SK-N-MC (cell line): Measurements from ENCODE around the gene RNU11.
"Not testable (repeated sequence)": the region's sequence is repeated elsewhere in the genome, so short reads cannot be mapped to it uniquely, and the experiment has no call there.

Experiments used
- DNase-seq: peaks from one replicate; pipeline ENCODE4 v3.0.0-alpha.2; 2011; ENCODE audit warnings: low read depth, low spot score
- H3K27ac ChIP-seq: fragments of 200-600 bp; sonication (generic); 2 replicates; pipeline ENCODE4 v1.5.1; 2016; ENCODE audit warnings: mixed run types
- H3K36me3 ChIP-seq: fragments of 200-600 bp; sonication (generic); 2 replicates; pipeline ENCODE4 v1.6.1; 2017; ENCODE audit warnings: antibody characterized with exemption, low read length, mixed read lengths; ENCODE audit not compliant: insufficient read depth
- H3K4me3 ChIP-seq: fragments of 200-600 bp; sonication (generic); 2 replicates; pipeline ENCODE4 v1.5.1; 2016
- H3K9ac ChIP-seq: fragments of 200-600 bp; sonication (generic); 2 replicates; pipeline ENCODE4 v1.8.0; 2017; ENCODE audit warnings: mixed run types, mixed read lengths; ENCODE audit not compliant: insufficient read length
- H3K9me3 ChIP-seq: fragments of 200-600 bp; sonication (generic); 2 replicates; pipeline ENCODE4 v1.6.1; 2017; ENCODE audit warnings: low read depth, mild to moderate bottlenecking, antibody characterized with exemption, low read length, moderate library complexity, mixed read lengths
- EZH2 ChIP-seq: fragments of 200-600 bp; sonication (generic); IDR thresholded peaks from one replicate; pipeline ENCODE4 v1.6.1; 2017; ENCODE audit warnings: antibody characterized with exemption
- FOXP2 ChIP-seq: optimal IDR thresholded peaks from 2 replicates; pipeline ENCODE3; 2011; ENCODE audit warnings: mild to moderate bottlenecking, moderate library complexity; ENCODE audit not compliant: insufficient read depth; ENCODE audit errors: extremely low read length, control extremely low read depth
- POLR2AphosphoS5 ChIP-seq: IDR thresholded peaks from 2 replicates; pipeline ENCODE4 v1.6.1; 2012; ENCODE audit warnings: mild to moderate bottlenecking, low read depth, low read length, borderline replicate concordance

Gene RNU11

DNA sequence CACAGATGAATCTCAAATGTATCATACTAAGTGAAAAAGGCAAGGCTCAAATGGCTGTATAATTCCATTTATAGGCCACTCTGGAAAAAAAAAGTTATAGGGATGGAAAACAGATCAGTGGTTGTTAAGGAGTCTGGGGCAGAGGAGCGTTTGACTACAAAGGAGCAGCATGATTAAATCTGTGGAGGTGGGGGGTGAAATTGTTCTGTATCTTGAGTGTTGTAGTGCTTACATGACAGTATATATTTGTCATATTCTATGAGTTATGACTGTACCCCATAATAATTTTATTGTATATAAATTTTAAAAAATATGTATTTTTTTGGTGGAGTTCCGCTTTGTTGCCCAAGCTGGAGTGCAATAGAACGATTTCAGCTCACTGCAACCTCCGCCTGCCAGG lies 15.8 kb upstream of the RNU11 start:
- no peak for DNase-seq
- Histone ChIP-seq H3K36me3 (no peaks in the 10 kb centered on the region), H3K9me3 (no peaks in the 10 kb centered on the region), H3K27ac (0 out of 2 replicates have a peak overlapping the region, but pooled peaks have one; percentile 31), H3K4me3 (no peak overlapping the region), H3K9ac (no peak overlapping the region)
- TF ChIP-seq EZH2, result no peak
- no peak for TF ChIP-seq FOXP2
- TF ChIP-seq POLR2AphosphoS5, result no peak

DNA sequence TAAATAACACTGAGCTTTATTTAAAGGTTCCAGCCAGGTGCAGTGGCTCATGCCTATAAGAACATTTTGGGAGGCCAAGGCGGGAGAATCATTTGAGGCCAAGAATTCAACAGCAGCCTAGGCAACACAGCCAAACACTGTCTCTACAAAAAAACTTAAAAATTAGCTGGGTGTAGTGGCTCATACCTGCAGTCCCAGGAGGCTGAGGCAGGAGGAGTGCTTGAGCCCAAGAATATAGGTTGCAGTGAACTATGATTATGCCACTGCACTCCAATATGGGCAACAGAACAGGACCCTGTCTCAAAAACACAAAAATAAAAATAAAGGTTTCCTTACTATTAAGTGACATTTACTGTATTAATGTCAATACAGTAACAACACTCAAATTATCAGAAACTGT lies 7.6 kb upstream of the RNU11 start:
- TF ChIP-seq EZH2, result no peak
- TF ChIP-seq FOXP2, result no peak
- TF ChIP-seq POLR2AphosphoS5, result no peak
- no peak for DNase-seq
- Histone ChIP-seq H3K4me3 (no peak overlapping the region), H3K9me3 (no peaks in the 10 kb centered on the region), H3K27ac (no peak overlapping the region), H3K9ac (peak overlapping the region; percentile 14), H3K36me3 (no peaks in the 10 kb centered on the region)

DNA sequence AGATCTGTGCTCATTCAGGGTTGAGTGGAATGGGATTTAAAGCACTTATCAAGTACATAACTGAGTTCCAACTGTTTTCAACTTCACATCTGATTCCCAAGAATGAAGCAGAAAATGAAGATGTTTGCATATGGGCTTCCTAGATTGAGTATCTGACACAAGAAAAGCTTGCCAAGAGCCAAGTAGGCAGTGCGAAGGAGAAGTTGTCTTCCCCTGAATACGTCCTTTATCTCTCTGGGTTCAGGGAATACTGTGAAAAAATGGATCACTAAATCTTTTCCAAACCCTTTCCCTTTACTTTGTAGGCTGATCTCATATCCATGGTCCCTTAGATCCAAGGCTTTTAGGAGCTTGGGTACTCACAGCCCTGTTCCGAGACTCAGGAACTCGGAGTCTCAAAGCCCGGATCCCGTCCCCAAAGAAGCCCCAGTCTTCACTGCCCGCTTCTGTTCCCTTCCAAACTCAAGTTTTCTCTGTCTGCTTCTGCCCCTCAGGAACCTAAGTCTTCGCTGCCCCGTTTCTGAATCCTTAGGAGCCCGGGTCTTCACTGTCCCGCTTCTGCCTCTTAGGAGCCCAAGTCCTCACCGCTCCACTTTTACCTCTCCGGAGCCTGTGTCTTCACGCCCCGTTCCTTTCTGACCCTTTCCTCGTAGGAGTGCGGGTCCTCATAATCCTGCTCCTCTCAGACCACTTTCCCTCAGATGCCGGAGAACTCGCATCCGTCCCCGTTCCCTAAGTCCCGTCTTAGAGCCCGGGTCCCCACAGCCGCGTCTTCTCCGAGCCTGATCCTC lies 6.1 kb upstream of the RNU11 start:
- TF ChIP-seq POLR2AphosphoS5, result no peak
- TF ChIP-seq EZH2, result no peak
- TF ChIP-seq FOXP2, result no peak
- no peak for DNase-seq
- Histone ChIP-seq H3K9me3 (no peaks in the 10 kb centered on the region), H3K36me3 (no peaks in the 10 kb centered on the region), H3K4me3 (peak overlapping the region; percentile 86), H3K27ac (peak overlapping the region; percentile 93; the same call in 1 of the 2 replicates), H3K9ac (peak overlapping the region; percentile 97)

DNA sequence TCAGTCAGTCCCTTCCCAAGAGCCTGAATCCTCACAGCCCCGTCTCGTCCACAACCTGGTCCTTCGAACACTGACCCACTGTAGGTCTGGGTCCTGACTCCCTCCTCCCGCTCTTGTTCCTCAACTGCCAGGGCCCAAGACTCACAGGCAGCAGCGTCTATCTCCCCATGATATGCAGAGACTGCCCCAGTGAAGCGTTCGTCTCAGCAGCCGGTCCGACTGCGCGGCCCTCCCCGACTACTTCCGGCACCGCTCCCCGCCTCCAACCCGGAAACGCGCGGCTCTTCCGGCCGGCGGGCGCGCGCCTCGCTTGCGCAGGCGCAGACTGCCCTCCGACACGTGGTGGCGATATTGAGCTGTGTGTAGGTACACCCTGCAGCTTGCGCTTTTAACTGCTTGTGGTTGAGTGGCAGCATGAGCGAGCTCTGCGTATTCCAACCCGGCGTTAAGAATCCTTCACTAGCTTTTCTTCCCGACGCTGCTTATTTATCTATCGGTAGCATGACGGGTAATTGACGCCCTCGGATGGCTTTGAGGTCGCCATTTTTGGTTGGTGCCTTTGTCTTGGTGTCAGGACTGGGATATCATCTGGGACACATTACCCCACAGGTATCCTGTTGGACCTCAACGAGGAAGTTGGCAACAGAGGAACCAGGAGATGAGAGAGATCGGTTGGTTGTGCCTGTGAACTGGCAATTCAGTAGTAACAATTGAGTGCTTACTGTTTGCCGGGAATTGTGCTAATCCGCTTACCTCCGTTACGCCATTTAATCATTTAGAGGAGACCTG lies 5.4 kb upstream of the RNU11 start, which contains the start of gene TAF12:
TSS of gene TAF12 (minus strand) at position 221 of the 789 bp plus-strand sequence. CDS start 20,986 bp downstream, outside the sequence.
- no peaks in the 10 kb centered on the region for H3K36me3 ChIP-seq
- DNase-seq, result peak; percentile 86
- H3K27ac ChIP-seq, result peak within 1 kb of the TSS; percentile 93
- H3K9ac ChIP-seq, result peak within 1 kb of the TSS; percentile 97
- H3K4me3 ChIP-seq, result peak within 1 kb of the TSS; percentile 86
- no peaks in the 10 kb centered on the region for H3K9me3 ChIP-seq
- TF ChIP-seq POLR2AphosphoS5 (peak; percentile 99), FOXP2 (peak; percentile 95), EZH2 (no peak)

DNA sequence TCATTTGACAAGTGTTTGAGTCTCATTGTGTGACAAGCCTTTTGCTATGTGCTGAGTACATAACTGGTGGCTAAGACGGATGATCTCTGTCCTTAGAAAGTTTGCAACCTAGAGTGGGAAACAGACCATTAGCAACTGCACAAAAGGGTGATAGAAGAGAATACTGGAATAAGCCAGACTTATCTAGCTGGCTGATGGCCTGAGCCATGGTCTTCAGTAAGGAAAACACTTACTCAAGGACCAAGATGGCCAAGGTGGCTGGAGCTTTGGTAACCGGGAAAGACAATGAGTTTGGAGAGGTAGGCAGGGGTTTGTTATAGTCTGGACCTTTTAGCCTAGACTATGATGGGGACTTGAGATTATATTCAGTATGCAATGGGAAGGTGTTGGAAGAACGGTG lies 3.9 kb upstream of the RNU11 start:
- H3K9ac ChIP-seq, result no peak overlapping the region
- no peaks in the 10 kb centered on the region for H3K9me3 ChIP-seq
- H3K4me3 ChIP-seq, result no peak overlapping the region
- TF ChIP-seq EZH2, result no peak
- no peak for TF ChIP-seq POLR2AphosphoS5
- no peak for TF ChIP-seq FOXP2
- no peak for DNase-seq
- H3K36me3 ChIP-seq, result no peaks in the 10 kb centered on the region
- peak overlapping the region; percentile 93 for H3K27ac ChIP-seq

DNA sequence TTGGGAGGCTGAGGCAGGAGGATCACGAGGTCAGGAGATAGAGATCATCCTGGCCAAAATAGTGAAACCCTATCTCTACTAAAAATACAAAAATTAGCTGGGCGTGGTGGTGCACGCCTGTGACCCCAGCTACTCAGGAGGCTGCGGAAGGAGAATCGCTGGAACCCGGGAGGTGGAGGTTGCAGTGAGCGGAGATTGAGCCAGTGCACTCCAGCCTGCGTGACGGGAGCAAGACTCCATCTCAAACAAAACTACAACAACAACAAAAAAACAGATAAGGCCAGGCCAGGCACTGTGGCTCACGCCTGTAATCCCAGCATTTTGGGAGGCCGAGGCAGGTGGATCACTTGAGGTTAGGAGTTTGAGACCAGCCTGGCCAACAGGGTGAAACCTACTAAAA lies 3.0 kb upstream of the RNU11 start:
- H3K27ac ChIP-seq, H3K9me3 ChIP-seq, H3K4me3 ChIP-seq, H3K36me3 ChIP-seq, H3K9ac ChIP-seq, DNase-seq: not testable (repeated sequence)

DNA sequence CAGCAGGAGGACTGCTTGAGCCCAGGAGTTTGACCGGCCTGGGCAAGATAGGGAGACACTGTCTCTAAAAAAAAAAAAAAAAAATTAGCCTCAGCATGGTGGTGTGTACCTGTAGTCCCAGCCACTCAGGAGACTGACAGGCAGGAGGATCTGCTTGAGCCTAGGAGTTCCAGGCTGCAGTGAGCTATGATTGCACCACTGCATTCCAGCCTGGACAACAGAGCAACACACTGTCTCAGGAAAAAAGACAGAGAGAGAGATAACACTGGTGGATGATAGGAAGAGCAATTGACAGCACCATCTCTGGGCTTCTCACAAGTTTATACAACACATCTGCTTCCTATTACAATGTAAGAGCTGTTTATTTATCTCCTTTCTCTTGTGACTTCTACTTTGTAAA lies 2.4 kb upstream of the RNU11 start:
- Histone ChIP-seq H3K4me3 (no peak overlapping the region), H3K27ac (peak overlapping the region; percentile 84), H3K36me3 (no peaks in the 10 kb centered on the region), H3K9ac (no peak overlapping the region), H3K9me3 (no peaks in the 10 kb centered on the region)
- no peak for DNase-seq
- TF ChIP-seq POLR2AphosphoS5, result no peak
- TF ChIP-seq EZH2, result no peak
- no peak for TF ChIP-seq FOXP2

GRCh38 chr1:28648008-28648473 lies 359 bp upstream of the RNU11 start:
- TF ChIP-seq FOXP2 (no peak), POLR2AphosphoS5 (no peak), EZH2 (no peak)
- no peaks in the 10 kb centered on the region for H3K36me3 ChIP-seq
- peak; percentile 94 for DNase-seq

DNA sequence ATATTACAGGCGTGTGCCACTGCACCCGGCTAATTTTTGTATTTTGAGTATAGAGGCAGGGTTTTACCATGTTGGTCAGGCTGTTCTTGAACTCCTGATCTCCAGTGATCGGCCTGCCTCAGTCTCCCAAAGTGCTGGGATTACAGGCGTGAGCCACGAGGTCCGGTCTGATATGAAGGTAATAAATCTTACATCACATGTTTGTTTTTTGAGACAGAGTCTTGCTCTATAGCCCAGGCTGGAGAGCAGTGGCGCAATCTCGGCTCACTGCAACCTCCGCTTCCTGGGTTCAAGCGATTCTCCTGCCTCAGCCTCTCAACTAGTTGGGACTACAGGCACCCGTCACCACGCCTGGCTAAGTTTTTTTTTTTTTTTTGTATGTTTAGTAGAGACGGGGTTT lies 4.7 kb downstream of the RNU11 start:
- H3K27ac ChIP-seq, DNase-seq, H3K9me3 ChIP-seq, H3K36me3 ChIP-seq, H3K9ac ChIP-seq, H3K4me3 ChIP-seq: not testable (repeated sequence)

More at GRCh38 chr1:28648008-28648473, 359 bp upstream of the RNU11 start:
- Histone ChIP-seq H3K9ac (peak overlapping the region; percentile 94), H3K27ac (peak overlapping the region; percentile 99), H3K9me3 (no peaks in the 10 kb centered on the region), H3K4me3 (peak overlapping the region; percentile 72)

- not testable (repeated sequence) for H3K9ac ChIP-seq, DNase-seq, H3K9me3 ChIP-seq, H3K27ac ChIP-seq, H3K4me3 ChIP-seq, H3K36me3 ChIP-seq
Measured at GRCh38 chr1:28653870-28654269, 5.5 kb downstream of the RNU11 start.

GRCh38 chr1:28655448-28656311 lies 7.3 kb downstream of the RNU11 start:
- not testable (repeated sequence) for H3K9ac ChIP-seq, DNase-seq, H3K4me3 ChIP-seq, H3K36me3 ChIP-seq, H3K9me3 ChIP-seq, H3K27ac ChIP-seq
